Neural progenitor cell (in vitro differentiated cells): ENCODE results near the gene CARD19. TPM values are rescaled to one million over a fixed set of nuclear protein-coding genes. Genes with fewer than 3 reads are reported as not detected.

Experiments
- DNase-seq: peaks from one replicate; pipeline ENCODE4 v3.0.0-alpha.2; 2016; ENCODE audit warnings: low spot score
- H2AFZ ChIP-seq: fragments of 200-600 bp; sonication (generic); replicated peaks from 2 replicates; pipeline ENCODE4 v1.6.1; 2016; ENCODE audit warnings: antibody characterized with exemption
- H3F3A ChIP-seq: fragments of 200-600 bp; sonication (generic); 2 replicates; pipeline ENCODE4 v1.6.1; 2016; ENCODE audit warnings: antibody characterized with exemption, low read depth
- H3K27ac ChIP-seq: fragments of 200-600 bp; sonication (generic); 2 replicates; pipeline ENCODE4 v1.5.1; 2016; ENCODE audit warnings: mild to moderate bottlenecking
- H3K27me3 ChIP-seq: fragments of 200-600 bp; sonication (generic); 2 replicates; pipeline ENCODE4 v1.6.1; 2016; ENCODE audit warnings: mild to moderate bottlenecking, moderate library complexity
- H3K36me3 ChIP-seq: fragments of 200-600 bp; sonication (generic); 2 replicates; pipeline ENCODE4 v1.5.1; 2016
- H3K4me1 ChIP-seq: fragments of 200-600 bp; sonication (generic); 2 replicates; pipeline ENCODE4 v1.6.1; 2016; ENCODE audit warnings: mixed run types
- H3K4me2 ChIP-seq: fragments of 200-600 bp; sonication (generic); 2 replicates; pipeline ENCODE4 v1.6.1; 2016
- H3K4me3 ChIP-seq: fragments of 200-600 bp; sonication (generic); 2 replicates; pipeline ENCODE4 v1.5.1; 2016
- H3K79me2 ChIP-seq: fragments of 200-600 bp; sonication (generic); 2 replicates; pipeline ENCODE4 v1.6.1; 2016; ENCODE audit warnings: low read depth
- H3K9ac ChIP-seq: fragments of 200-600 bp; sonication (generic); 2 replicates; pipeline ENCODE4 v1.6.1; 2016
- H3K9me3 ChIP-seq: fragments of 200-600 bp; sonication (generic); 2 replicates; pipeline ENCODE4 v1.5.1; 2016; ENCODE audit warnings: low read depth
- H4K20me1 ChIP-seq: fragments of 200-600 bp; sonication (generic); 2 replicates; pipeline ENCODE4 v1.6.1; 2016; ENCODE audit warnings: low read depth
- H3K27ac Mint-ChIP-seq: 3 replicates; pipeline ENCODE4 v1.8.0; 2021; ENCODE audit warnings: mixed read lengths
- H3K27me3 Mint-ChIP-seq: 2 replicates; pipeline ENCODE4 v1.8.0; 2022; ENCODE audit warnings: low read depth, mild to moderate bottlenecking, inconsistent platforms, moderate library complexity, mixed read lengths; ENCODE audit not compliant: insufficient read depth
- H3K36me3 Mint-ChIP-seq: 3 replicates; pipeline ENCODE4 v1.8.0; 2021; ENCODE audit warnings: mixed read lengths
- H3K4me1 Mint-ChIP-seq: 3 replicates; pipeline ENCODE4 v1.8.0; 2021; ENCODE audit warnings: mixed read lengths
- H3K4me3 Mint-ChIP-seq: 3 replicates; pipeline ENCODE4 v1.8.0; 2021; ENCODE audit warnings: mild to moderate bottlenecking, moderate library complexity, mixed read lengths
- H3K9me3 Mint-ChIP-seq: 3 replicates; pipeline ENCODE4 v1.8.0; 2020; ENCODE audit warnings: mixed read lengths
- CTCF ChIP-seq: fragments of 200-600 bp; sonication (generic); IDR thresholded peaks from 2 replicates; pipeline ENCODE4 v1.5.1; 2017; ENCODE audit warnings: antibody characterized with exemption, mild to moderate bottlenecking
- EZH2 ChIP-seq: fragments of 200-600 bp; sonication (generic); IDR thresholded peaks from 2 replicates; pipeline ENCODE4 v1.6.1; 2017; ENCODE audit warnings: antibody characterized with exemption, mild to moderate bottlenecking, moderate library complexity
- EZH2phosphoT487 ChIP-seq: fragments of 200-600 bp; sonication (generic); IDR thresholded peaks from 2 replicates; pipeline ENCODE4 v1.6.1; 2017; ENCODE audit warnings: antibody characterized with exemption
- total RNA-seq: library from RNA; depleted of rRNA; stranded (reverse); fragments of >200 nt; gene quantifications from 2 replicates; pipeline ENCODE4 v1.2.3, GENCODE V29; 2015; ENCODE audit warnings: low replicate concordance

The CARD19 gene
- total RNA-seq, 1 donor from 2014 or later, result 12.3 TPM

- no peaks in the 10 kb centered on the region for H3K36me3 Mint-ChIP-seq
- Histone ChIP-seq H3K27ac (no peak overlapping the region), H3K9ac (peak overlapping the region; percentile 38), H3K36me3 (no peaks in the 10 kb centered on the region), H3K9me3 (no peaks in the 10 kb centered on the region), H4K20me1 (peaks cover 4% of the 10 kb centered on the region), H3K27me3 (peaks cover 15% of the 10 kb centered on the region), H3K4me1 (peaks cover 13% of the 10 kb centered on the region), H3K4me3 (peak overlapping the region; percentile 80), H2AFZ (peak overlapping the region; percentile 97), H3F3A (no peaks in the 10 kb centered on the region), H3K4me2 (peak overlapping the region; percentile 84), H3K79me2 (no peaks in the 10 kb centered on the region)
- no peaks in the 10 kb centered on the region for H3K9me3 Mint-ChIP-seq
- H3K27ac Mint-ChIP-seq, result peak overlapping the region; percentile 37
- H3K27me3 Mint-ChIP-seq, result peaks cover 10% of the 10 kb centered on the region
- DNase-seq, result peak; percentile 18
- peaks cover 22% of the 10 kb centered on the region for H3K4me1 Mint-ChIP-seq
- H3K4me3 Mint-ChIP-seq, result peak overlapping the region; percentile 88
- TF ChIP-seq EZH2 (no peak), EZH2phosphoT487 (no peak), CTCF (no peak)
Measured at GRCh38 chr9:93132946-93133680, 37.1 kb downstream of the CARD19 start.

DNA sequence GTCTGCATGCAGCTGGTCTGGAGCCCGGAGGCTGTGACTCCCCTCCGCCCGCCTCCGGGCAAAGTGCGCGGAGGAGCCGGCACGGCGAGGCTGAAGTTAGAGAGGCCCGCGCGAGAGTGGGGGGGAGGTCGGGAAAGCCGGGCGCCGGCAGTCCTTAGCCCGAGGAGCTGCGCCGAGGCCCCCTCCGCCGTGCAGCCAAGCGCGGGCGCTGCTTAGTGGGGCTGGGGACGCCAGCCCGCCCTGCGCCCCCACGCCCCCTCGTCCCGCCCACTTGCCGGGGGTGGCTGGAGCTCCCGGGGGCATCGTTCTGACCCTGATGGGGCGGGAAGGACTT, 37.6 kb downstream of the CARD19 start:
- Histone ChIP-seq H3K79me2 (no peaks in the 10 kb centered on the region), H3K9ac (peak overlapping the region; percentile 38), H3F3A (no peaks in the 10 kb centered on the region), H3K4me3 (peak overlapping the region; percentile 80), H3K27me3 (peaks cover 15% of the 10 kb centered on the region), H3K36me3 (no peaks in the 10 kb centered on the region), H2AFZ (peak overlapping the region; percentile 97), H3K4me1 (peaks cover 13% of the 10 kb centered on the region), H3K9me3 (no peaks in the 10 kb centered on the region), H4K20me1 (peaks cover 4% of the 10 kb centered on the region), H3K27ac (no peak overlapping the region), H3K4me2 (peak overlapping the region; percentile 84)
- Mint-ChIP-seq H3K4me1 (peaks cover 19% of the 10 kb centered on the region), H3K27ac (no peak overlapping the region), H3K4me3 (peak overlapping the region; percentile 88), H3K36me3 (no peaks in the 10 kb centered on the region), H3K27me3 (peaks cover 10% of the 10 kb centered on the region), H3K9me3 (no peaks in the 10 kb centered on the region)
- TF ChIP-seq EZH2phosphoT487 (no peak), EZH2 (no peak)
- DNase-seq, result peak; percentile 83

GRCh38 chr9:93134015-93134739, 38.2 kb downstream of the CARD19 start, which contains the start of gene NINJ1:
TSS of gene NINJ1 (minus strand) at chr9:93134251. CDS start at chr9:93134217, 34 bp downstream.
- peak; percentile 91 for DNase-seq
- no peaks in the 10 kb centered on the region for H3K36me3 ChIP-seq
- H3K4me3 ChIP-seq, result peak within 1 kb of the TSS; percentile 80
- H4K20me1 ChIP-seq, result peaks cover 4% of the 10 kb centered on the region
- no peak within 1 kb of the TSS for H3K27ac ChIP-seq
- peak within 1 kb of the TSS; percentile 97 for H2AFZ ChIP-seq
- no peaks in the 10 kb centered on the region for H3K36me3 Mint-ChIP-seq
- H3K9me3 Mint-ChIP-seq, result no peaks in the 10 kb centered on the region
- no peaks in the 10 kb centered on the region for H3K79me2 ChIP-seq
- peaks cover 12% of the 10 kb centered on the region for H3K27me3 Mint-ChIP-seq
- peak within 1 kb of the TSS; percentile 84 for H3K4me2 ChIP-seq
- peaks cover 13% of the 10 kb centered on the region for H3K4me1 ChIP-seq
- H3K9ac ChIP-seq, result peak within 1 kb of the TSS; percentile 38
- peak within 1 kb of the TSS; percentile 88 for H3K4me3 Mint-ChIP-seq
- H3F3A ChIP-seq, result no peaks in the 10 kb centered on the region
- H3K27ac Mint-ChIP-seq, result peak within 1 kb of the TSS; percentile 92
- no peaks in the 10 kb centered on the region for H3K9me3 ChIP-seq
- H3K27me3 ChIP-seq, result peaks cover 15% of the 10 kb centered on the region
- H3K4me1 Mint-ChIP-seq, result peaks cover 17% of the 10 kb centered on the region
- TF ChIP-seq CTCF (no peak), EZH2phosphoT487 (no peak), EZH2 (no peak)
